NCI-H526 (cell line): ENCODE measurements around the gene PKM.

Experiments used
- DNase-seq, 2 experiments: peaks; one replicate each; lab custom pipeline; 2025; lab: John Stamatoyannopoulos, UW

Gene PKM

DNA sequence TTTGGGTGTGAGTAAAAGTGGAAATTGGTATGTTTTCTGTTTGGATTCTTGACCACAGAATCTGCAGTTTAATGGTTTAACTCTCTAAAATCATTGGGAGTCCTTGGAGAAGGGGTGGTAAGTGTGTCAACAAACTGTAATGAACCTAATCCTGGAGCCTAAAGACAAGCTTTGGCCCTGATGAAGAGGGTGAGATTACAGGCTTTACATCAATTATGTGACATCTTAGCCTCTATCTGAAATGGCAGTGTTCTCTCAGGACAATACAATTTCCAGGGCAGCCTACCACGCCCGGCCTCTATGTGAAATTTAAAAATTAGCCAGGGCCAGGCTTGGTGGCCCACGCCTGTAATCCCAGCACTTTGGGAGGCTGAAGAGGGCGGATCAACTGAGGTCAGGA lies 4.3 kb upstream of the PKM start:
- DNase-seq: no peak

DNA sequence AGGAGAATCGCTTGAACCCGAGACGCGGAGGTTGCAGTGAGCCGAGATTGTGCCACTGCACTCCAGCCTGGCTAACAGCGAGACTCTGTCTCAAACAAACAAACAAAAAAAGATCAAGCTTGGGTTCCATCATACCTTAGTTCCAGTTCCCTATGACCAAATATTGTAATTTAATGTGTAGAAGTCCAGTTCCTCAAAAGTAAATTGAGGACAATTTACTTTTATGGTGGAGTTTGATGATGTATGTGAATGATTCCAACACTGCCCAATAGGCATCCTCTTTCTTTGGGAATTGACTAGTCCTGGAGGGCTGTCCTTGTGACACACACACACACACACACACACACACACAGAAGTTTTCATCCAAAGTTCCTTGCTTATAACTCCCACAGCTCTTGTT lies 2.8 kb upstream of the PKM start:
- DNase-seq: no peak

DNA sequence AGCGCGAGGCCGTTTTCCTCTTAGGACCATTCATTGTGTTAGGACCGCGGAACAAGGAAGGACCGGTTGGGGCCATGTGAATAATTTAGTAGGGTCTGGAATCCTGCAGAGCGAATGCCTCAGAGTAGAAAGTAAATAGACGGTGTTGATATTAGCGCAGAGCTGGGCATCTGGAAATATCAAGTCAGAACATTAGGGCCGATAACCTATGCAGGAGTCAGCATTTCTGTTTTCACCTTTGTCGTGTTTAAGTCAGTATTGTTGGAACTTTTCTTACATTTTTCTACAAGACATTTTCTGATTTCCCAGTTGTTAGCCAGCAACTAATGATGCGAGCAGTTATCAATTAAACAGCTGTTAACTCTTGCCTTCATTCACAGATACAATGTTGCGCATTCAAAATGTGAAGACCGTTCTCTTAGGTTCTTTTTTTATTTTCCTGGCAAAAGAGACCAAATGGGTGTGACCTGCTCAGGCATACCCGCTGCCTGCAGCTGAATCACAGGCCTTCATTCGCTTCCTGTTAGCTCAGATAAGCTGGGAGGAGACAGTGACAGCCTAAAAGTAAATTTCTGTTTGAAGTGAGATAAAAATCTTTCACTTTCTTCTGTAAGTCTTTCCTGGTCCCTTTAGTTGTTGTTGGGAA lies 966 bp upstream of the PKM start:
- DNase-seq: no peak

DNA sequence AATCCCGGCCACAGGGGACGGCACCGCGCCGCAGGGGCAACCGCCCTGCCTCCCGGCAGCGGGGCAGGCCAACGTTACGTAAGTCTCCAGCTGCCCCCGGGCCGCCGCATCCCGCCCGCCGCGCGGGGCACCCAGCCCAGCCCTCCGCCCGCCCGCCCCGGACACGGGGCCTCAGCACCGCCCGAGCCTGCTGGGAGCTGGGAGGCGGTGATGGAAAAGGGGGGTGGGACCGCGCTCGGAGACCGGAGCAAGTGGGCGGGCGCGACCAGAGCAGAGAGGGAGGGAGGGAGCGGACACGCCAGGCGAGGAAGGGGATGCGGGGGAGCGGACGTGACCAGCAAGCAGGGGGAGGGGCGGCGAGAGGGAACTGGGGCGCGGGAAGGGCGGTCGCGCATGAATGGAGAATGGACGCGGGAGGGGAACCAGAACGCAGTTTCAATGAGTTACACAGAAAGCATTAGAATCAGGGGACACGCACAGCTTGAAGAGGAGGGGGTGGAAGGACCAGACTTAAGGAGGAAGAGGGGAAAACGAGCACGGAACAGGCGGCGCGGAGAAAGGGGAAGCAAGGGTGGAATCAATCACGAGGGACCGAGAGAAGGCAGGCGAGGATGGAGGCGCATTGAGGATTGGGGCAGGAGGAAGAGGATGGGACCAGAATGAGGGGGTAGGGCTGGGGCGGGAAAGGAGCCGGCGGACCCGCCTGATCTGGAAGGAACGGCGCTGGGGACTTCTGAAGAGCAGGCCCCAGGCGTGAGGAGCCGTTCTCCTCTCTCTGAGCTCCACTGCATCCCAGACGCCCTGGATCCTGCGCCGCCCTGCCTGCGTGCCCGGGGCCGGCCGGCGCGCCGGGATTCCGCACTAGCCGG lies 559 bp downstream of the PKM start:
- peak; percentile 65 to 93 for DNase-seq

DNA sequence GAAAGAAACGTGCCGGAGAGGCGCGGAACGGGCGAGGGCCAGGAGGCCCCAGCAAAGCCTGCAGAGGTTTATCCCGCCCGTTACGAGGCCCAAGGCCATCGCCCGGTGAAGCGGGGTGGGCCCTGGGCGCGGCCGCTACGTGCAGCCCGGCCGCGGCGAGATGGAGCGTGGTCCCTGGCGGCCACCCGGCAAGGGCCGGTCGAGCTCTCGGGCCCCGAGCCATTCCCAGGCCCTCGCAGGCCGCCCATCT lies 1.1 kb downstream of the PKM start:
- no peak for DNase-seq

DNA sequence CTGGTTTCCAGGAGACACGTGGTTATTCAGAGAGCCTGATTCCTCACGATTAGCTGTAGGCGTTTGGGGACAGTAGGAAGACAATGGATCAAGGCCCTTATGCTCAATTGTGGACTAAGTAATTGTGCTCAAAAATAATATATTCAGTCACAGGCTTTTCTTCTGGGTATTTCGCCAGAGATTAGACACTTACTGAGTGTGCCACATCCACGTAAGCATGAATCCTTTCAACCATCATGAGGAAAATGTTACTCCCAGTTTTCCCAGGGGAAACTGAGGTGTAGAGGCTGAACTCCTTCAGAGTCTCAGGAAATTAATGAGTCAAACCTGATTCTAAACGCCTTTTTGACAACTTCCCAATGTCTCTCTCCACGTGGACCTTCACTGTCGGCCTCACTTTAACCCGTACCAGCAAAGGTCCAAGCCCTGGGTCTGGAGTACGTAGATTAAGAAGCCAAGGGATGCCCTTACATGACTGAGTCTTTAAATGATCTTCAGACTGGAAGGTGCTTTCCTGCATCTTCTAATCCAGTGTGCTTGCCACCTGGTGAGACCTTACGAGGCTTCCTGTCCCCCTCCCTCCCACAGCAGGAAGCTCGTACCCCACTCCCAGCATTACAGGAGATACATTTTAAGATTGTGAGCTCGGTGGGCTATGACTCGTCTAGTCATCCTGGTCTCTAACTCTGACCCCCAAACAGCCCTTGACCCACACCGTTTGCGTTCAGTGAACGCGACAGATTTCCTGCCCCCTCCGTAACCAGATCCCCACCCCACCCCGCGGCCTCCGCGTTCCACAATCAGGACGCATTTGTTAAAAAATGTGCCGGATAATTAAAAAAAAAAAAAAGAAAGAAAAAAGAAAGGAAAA lies 1.7 kb downstream of the PKM start:
- peak in 1 of 2 experiments; percentile 33 for DNase-seq

DNA sequence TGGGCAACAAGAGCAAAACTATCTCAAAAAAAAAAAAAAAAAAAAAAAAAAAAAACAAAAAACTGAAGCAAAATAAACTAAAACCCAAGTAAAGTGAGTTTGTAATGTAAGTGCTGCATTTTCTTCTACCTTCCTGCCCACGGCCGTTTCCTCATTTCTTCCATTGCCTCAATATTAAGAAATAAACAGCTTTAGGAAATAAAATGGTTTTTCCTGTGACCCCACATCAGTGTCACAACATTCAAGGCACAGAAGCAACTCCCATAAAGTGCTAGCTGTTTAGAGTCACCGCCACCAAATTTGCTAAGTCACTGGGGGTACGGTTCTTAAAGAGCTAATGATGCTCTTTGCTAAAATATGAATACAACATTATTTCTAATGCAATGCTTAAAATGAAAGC lies 3.3 kb downstream of the PKM start:
- no peak for DNase-seq

DNA sequence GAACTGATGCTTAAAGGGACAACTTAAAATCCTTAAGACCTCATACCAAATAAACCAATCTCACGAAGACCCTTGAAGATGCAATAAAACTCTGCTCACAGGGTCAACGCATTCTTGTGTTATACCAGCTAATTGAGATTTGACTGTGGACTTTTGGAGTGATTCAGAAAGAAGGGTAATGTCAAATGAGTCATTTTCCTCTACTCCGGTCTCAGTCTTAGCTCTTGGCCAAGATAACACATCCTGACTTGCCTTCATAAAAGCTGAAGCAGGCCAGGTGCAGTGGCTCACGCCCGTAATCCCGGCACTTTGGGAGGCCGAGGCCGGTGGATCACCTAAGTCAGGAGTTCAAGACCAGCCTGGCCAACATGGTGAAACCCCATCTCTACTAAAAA lies 3.8 kb downstream of the PKM start:
- no peak for DNase-seq

DNA sequence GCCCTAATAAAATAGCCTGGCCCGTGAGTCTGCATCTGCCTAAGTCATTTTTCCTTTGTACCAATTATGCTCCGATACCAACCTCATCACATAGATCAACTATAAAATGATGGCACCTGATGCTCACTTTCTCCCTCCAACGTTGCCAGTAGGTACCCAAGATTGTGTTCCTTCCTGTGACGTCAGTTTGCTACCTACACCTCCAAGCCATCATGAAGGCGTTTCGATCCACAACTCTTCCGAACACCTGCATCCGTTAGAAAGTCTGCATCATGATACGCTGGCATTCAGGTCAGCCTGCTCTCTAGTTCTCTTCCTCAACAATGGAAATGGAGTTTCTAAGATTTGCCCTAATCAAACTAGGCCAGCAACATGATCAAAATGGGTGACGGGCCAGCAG lies 7.7 kb downstream of the PKM start:
- no peak for DNase-seq

DNA sequence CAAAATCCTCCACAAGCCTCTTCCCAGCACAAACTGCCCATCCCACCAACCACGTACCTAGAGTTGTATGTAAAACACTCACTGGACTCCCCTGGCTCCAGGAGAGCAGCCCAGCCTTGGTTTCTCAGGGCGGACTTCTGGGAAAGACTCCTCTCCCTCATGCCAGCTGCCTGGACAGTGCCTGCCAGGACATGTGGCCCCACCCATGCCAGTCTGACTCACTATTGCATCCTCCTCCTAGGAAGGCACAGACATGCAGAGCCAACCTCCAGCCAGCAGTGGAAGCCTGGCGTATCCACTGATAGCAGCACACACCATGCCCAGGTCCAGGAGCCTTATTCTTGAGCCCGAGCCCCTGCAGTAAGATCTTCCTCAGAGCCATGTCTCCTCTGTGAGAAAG lies 8.6 kb downstream of the PKM start:
- no peak for DNase-seq

DNA sequence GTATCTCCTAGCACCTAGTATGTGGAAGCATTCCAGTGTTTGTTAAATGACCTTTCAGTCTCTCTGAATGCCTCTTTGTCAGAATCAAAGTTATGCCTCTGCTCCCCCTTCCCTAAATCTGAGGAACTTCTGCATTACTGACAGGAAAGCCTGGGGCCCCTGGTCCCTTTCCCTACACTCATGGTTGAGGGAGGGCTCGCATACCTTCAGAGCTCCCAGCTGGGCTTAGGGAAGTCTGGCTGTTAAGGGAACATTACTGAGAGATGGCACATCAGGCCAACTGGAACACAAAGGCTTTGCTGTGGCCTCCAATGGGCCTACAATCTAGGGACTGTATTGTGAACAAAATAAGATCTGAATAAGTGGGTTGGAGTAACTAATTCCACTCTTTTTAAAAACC lies 10.3 kb downstream of the PKM start:
- no peak for DNase-seq

DNA sequence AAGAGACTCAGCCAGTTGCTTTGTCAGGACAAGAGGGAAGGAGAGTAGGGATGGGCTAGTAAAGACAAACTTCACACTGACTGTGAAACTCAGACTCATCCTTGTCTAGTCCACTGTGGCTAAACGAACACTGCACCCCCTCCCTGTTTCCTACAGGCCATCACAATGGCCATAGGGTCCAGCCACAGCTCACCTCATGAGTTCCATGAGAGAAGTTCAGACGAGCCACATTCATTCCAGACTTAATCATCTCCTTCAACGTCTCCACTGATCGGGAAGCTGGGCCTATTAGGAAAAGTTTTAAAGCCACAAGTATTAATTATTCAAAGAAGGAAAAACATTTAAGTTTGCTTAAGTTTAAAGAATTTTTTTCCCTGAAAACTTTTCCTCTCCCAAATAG lies 13.8 kb downstream of the PKM start:
- no peak for DNase-seq

DNA sequence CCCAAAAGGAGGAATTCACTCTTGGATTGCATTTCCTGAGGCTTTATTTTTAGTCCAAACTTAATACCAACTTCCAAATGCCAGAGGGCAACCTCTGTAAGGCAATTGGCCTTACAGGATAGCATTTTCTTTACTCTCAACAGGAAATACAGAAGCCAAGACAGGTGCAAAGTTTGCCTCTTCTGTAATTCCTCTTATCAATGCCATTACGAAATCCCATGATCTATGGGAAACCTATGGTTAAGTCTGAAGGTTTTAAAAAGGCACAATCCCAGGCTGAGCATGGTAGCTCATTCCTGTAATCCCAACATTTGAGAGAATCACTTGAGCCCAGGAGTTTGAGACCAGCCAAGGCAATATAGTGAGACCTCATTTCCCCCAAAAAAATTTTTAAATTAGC lies 14.9 kb downstream of the PKM start:
- DNase-seq: no peak

DNA sequence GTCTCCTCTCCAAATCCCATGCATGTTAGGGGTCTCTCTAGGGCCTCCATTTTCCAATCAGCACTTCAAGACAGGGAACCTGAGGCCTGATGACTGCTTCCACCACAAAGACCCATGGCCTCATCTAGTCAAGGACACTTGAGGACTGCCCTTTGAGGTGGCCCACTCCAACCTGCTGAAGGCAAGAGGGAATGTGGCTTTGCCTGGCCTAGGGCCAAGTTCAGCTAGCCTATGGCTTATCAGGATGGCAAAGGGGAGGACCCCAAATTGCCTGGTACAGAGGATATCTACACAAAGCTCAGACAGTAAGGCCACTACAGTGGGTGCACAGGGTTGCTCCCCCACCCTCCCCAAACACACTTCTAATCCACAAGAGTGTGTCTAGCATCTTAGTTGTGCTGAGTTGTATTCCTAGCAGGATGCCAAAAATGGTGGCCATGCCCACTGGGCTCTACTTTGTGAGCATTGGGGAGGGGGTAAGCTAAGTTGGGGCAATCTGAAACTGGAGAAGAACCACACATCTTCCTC lies 23.4 kb downstream of the PKM start:
- no peak for DNase-seq

DNA sequence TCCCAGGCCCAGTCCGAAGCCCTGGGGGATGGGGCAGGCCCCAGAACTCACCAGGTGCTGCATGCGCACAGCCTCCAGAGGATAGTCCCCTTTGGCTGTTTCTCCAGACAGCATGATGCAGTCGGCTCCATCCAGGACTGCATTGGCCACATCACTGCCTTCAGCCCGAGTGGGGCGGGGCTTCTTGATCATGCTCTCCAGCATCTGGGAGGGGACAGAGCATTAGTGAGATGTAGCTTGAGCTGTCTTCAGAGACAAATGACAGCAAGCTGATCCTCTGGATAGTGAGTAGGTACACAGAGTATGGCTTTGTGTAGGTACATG lies 24.4 kb downstream of the PKM start:
- no peak for DNase-seq

DNA sequence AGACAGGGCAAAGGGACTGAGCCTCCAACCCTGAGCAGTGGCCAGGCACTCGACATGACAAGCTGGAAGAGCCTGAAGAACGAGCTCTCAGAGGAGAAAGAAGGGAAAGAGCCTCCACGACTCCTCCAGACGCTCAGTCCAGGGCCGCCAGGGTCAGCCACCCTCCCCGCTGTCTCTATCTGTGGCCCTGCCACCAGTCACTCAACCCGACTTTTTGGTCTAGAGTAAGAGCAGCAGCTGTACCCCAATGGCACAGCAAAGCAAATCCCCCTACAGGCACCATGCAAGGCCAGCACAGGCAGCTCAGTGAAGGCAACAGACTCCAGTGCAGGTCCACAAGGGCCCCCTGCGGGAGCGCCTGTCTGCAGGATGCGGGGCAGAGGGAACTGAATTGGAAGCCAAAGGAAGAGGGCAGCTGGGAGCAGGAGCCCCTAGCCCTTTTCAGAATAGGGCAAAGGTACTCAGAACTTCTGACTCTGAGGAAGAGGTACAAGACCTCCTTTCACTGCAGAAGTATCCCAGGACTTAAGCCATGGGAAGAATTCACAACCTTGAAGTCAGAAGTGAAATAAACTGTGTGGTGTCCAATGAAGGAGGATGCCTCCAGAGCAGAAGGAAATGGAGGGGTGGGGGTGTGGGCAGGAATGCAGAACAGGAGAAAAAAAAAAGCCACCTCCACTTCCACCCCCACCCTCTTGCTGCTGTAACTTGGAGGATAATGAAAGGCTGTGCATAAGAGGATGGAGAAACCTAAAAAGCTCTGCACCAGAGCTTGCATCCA lies 24.9 kb downstream of the PKM start:
- DNase-seq: no peak

DNA sequence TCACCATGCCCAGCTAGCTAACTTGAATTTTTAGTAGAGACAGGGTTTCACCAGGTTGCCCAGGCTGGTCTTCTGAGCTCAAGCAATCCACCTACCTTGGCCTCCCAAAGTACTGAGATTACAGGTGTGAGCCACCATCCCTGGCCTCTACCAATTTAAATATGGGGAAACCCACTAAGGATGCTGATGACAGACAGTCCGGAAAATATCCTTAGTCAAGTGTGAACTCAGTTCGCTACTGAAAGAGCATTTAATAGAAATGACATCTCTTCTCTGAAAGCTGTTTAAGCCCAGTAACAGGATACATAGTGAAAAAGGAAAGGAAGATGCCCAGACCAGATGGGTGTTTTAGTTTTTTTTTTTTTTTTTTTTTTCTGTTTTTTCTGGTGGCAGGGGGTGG lies 25.7 kb downstream of the PKM start:
- DNase-seq: no peak

DNA sequence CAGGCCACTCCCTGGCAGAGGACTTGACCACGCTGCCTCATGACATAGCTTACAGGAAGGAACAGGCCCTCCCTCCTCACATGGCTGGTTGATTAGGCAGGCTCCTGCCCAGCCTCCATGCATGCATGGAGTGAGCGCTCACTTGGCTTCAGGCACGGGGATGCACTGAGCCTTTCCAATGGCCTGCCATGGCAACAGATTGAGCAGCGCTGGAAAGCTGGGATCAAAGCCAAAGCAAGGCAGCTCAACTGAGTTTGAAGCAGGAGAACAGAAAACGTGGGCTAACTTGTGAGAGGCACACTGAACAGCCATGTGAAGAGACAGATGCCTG lies 27.5 kb downstream of the PKM start:
- no peak for DNase-seq

DNA sequence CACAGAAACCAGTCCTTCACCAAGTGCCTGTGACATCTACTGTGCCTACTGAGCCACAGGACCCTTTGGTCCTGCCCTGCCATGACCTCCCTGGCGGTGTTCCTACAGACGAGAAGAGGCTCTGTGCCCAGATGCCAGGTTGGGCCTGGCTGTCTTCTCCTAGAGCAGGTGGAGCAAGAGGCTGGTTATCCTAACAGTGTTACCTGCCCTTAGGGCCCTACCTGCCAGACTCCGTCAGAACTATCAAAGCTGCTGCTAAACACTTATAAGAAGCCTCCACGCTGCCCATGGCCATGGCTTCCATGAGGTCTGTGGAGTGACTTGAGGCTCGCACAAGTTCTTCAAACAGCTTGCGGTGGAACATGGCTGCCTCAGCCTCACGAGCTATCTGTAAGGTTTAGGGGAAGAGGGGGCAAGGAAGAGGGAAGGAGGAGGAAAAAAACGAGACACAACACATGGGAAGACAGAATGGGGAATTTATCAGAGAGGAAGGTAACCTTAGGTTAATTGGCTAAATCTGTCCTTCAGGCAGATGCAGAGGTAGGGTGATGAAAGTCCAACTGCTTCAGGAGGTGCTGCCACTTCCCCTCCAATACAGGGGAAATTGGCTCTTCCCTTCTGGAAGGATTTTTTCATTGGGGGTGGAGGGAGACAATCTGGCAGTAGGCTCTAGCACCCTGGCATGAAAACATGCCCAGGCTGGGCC lies 28.0 kb downstream of the PKM start:
- DNase-seq: no peak

DNA sequence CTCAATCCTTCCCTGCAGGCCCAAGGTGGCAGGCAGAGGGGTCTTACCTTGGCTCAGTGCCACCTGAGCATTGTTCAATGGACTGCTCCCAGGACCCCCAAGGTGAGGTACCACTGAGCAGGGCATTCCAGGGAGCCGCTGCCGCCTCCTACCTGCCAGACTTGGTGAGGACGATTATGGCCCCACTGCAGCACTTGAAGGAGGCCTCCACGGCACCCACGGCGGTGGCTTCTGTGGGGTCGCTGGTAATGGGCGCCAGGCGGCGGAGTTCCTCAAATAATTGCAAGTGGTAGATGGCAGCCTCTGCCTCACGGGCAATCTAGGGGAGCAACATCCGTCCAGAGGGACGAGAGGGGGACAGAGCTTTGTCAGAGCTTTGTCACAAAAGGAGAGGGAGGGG lies 28.7 kb downstream of the PKM start:
- DNase-seq: no peak

DNA sequence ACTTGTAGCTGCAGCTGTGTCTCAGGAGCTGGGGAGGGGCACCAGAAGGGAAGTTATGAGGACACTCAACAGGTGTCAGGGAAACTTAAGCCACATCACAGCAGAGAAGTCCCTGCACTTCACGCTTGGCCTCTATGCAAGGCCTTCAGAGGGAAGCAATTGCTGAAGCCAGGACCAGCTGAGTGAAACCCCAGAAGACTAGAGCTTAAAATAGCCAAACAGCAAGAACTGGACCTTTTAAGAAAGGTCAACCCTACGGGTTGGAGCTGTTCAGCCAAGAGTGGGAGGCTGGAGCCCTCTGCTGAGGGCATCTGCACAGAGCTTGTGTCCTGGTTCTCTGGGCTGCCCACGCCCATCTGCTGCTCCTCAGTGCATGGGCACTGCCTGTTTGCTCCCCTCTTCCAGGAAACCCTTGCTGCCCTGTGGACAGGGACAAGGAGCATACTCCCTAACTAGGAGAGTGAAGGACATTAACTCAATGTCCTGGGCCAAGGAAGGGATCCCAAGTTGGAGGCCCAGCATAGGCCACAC lies 29.5 kb downstream of the PKM start:
- DNase-seq: no peak
